ENCODE measurements around the gene HELZ.

HELZ gene

DNA sequence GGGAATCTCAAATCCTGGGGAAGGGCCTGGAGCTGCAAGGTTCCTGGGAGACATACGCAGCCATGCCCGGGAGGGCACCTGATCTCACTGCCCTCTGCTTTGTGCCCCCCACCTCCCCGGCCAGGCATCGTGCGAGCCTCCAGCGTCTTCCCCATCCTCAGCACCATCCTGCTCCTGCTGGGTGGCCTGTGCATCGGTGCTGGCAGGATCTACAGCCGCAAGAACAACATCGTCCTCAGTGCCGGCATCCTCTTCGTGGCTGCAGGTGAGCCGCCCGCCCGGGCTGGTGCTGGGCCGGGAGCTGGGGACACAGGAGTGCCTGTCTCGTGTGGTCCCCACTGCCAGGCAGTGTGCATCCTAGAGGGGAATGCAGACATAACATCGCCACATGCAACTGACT is 220.3 kb downstream of the HELZ start:
- DNase-seq (ENCODE audit: low read depth) = no peak

DNA sequence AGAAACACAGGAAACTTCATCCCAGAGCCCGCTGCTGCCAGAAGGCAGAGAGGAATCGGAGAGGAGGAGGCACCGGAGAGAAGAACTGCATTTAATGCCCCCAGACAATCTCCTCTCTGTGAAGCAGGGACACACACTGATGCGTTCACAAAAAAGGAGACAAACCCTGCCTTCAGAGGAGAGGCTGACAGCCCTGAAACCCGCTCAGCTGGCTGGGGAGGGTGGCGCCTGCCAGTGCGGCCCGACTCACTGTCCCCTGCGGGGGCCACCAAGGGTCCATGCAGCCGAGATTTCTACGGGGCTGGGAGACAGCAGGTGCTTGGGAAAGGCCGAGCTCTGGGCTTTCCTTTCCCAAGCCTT is 222.6 kb downstream of the HELZ start:
- DNase-seq (ENCODE audit: low read depth) = no peak

DNA sequence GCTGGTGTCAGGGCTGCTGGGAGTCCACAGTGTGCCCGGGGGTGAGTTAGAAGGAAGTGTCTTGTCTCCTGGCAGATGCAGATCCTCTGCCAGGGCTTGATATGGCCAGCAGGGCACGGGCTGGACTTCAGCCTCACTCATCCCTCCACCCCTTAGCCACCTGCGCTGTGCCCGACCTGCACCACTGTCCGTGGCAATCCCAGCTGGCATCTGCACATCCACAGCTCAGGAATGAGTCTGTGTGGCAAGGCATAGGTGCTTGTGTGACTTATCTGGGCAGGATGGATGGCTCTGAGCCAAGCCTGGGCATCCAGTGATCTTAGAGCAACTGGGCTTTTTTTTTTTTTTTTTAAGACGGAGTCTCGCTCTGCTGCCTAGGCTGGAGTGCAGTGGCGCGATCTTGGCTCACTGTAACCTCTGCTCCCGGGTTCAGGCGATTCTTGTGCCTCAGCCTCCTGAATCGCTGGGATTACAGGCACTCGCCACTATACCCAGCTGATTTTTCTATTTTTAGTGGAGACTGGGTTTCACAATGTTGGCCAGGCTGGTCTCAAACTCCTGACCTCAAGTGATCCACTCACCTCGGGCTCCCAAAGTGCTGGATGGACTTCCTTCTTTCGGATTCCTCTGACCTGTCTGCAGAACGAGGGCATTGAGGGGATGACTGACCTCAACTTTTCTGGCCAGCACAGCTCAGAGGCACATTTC is 223.1 kb downstream of the HELZ start:
- no peak for DNase-seq (ENCODE audit: low read depth)

DNA sequence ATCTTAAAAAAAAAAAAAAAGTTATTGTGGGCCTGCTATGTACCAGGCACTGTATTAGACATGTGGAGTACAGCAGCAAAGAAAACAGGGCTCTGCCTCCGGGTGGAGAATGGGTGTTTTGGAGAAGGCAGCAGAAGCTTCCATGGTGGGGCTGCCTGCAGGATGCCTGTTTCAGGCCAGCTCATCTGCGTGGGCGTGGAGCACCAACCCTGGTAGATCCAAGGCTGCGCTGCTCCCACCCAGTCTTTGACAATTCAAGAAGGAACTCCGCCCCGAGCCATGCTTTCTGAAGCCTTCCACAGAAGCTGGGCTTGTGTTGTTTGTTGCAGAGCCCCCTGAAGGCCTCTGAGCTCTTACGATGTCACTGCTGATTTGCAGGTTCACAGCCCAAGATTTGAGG is 223.8 kb downstream of the HELZ start:
- DNase-seq (ENCODE audit: low read depth) = no peak
